NCI-H187 treated with DMSO at 0.1 percent for 48 hours (cell line): ENCODE results near the gene MTIF2.
"Not testable (repeated sequence)": the region's sequence is repeated elsewhere in the genome, so short reads cannot be mapped to it uniquely, and the experiment has no call there.

ENCODE experiments used
- DNase-seq: peaks from one replicate; lab custom pipeline; 2025; lab: John Stamatoyannopoulos, UW

Gene MTIF2

GRCh38 chr2:55241582-55241981 lies 27.4 kb downstream of the MTIF2 start:
- not testable (repeated sequence) for DNase-seq

- DNase-seq = no peak
Measured at GRCh38 chr2:55239656-55240222, 29.3 kb downstream of the MTIF2 start.

GRCh38 chr2:55236992-55237543 lies 32.0 kb downstream of the MTIF2 start:
- DNase-seq = no peak

DNA sequence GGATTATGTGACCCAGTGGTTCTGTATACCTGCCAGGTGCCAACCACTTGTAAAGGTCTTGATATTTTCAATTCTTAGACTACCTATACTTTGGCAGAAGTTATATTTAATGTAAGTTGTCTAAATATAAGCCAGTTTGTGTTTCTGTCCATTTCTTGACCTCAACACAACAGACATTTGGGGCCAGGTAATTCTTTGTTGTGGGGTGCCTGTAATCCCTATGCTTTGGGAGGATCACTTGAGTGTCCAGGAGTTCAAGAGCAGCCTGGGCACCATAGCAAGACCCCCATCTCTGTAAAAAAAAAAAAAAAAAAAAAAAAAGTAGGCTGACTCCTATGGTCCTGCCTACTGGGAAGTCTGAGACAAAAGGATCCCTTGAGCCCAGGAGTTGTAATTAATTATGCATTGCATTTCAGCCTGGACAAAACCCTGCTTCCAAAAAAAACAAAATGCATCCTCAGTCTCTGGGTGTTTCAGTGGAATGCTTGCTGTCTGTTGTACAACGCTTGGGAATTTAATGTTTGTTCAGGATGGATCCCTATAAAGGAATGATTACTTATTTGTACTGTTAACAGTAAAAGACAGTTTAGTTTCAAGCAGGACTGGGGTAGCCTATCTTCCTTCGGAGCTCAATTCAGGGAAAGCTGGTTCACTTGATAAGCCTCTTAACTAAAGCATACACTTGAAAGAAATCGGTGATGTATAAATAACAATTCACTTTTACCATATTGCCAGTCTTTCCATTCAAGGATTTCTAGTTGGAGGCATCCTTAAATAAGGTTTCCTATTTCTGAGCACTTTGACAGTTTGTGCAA lies 33.1 kb downstream of the MTIF2 start:
- DNase-seq = no peak

- DNase-seq = no peak
Measured at GRCh38 chr2:55233658-55233940, 35.4 kb downstream of the MTIF2 start.

DNA sequence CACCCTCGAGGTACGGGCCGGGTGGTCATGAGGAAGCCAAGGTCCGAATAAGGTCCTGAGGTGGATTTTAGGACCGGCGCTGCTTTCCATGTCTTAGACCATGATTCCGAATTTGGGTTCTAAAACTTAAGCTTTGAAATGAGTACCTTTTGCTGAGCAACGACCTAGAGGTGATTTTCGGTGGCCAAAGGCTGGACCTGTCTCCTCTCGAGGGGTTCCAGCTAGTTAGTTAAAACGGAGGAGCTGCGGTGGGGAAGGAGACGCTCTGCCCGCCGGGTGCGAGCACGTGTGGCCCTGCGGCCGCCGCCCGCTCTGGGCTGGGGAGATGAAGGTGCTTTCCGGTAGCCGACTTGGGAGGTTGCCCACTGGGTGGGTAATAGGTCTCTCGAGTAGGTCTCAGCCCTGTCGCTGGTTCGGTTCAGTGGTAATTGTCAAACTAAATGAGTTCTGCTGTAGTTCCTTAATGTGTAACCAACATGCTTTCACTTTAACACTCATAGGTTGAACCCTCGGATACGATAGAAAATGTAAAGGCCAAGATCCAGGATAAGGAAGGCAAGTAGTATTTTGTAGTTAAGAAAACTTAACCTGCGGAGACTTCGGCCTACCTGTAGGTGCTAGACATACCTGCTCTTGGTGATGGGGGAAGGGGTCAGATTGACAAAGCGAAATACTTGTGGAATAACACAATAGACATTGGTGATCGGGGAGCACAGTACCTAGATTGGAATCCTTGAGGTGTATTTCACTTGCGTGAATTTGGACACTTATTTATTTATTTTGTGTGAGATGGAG lies 36.0 kb downstream of the MTIF2 start:
- no peak for DNase-seq

- peak; percentile 99 for DNase-seq
Measured at GRCh38 chr2:55232084-55232862, 36.8 kb downstream of the MTIF2 start, which contains the start of the genes CLHC1 and RPS27A. Gene CLHC1, minus strand, starts transcription at chr2:55232293. Its CDS starts 9,882 bp downstream, at chr2:55222411. Gene RPS27A, plus strand, starts transcription at chr2:55232688. Its CDS starts 137 bp downstream, at chr2:55232825.

DNA sequence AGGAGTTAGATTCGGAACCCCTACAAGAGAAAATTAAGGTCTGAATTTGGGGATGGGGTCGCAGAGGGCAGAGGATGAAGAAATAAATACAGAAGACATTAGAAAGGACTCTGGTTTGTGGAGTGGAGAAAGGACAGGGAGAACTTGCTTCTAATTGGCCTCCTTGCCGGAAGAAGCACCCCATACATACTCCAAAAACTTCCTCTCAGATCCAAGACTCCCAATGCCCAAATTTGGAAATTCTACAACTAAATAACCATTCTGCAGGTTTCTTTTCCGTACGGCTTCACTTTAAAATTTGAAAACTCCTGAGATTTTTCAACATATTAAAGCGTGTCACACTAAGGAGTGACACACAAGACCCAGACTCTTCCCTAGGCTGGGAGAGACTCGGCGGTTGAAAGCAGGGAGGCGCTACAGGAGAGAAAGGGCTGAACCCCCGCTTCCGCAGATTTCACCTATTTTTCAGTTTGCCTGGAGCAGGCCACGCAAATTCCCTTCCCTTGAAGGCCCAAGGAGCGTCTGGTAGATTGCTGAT lies 37.4 kb downstream of the MTIF2 start:
- DNase-seq = no peak

DNA sequence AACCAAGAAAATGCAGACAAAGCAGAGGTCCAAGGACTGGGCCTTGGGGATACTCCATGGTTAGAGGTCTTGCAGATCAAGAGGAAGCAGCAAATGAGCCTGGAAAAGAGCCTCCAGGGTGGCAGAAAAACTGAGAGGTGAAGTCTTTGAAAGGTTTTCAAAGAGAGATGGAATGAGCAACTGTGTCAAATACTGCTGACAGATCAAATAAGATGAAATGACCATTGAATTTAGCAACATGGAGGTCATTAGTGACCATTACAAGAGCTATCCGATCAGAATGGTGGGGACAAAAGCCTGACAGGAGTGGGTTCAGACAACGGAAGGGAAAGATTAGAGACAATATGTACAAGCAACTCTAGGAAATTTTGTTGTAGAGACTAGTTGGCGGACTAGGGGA lies 38.5 kb downstream of the MTIF2 start:
- no peak for DNase-seq

DNA sequence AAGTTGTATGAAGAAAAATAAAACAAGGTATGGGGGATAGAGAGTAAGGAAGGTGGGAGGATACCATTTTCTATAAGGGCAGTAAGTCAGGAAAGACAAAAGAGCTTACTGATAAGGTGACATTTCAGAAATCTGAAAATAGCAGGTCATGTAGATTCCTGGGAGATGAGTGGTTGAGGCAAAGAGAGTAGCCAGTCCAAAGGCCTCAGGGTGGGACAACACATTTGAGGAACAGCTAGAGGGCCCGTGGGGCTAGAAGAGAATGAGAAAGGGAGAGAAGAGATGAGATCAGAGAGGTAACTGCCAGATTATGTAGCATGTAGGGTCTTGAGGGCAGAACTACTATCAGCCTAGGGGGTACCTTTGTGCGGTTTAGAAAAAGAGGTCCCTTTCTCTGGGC lies 39.8 kb downstream of the MTIF2 start:
- no peak for DNase-seq

DNA sequence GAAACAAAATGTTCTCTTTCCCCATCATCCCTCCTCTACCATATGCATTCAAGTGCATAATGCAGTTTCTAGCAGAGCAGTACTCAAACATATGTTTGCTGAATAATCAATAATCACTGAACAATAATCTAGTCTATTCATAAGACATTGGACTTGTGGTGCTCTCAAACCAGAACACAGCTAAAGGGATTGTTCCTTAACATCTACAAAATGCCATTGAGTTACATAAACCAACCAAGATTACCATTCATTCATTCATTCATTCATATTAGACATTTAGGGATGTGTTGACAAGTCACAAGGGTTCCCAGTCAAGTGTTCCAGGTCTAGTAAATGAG lies 40.8 kb downstream of the MTIF2 start:
- no peak for DNase-seq

- not testable (repeated sequence) for DNase-seq
Measured at GRCh38 chr2:55227437-55228225, 41.4 kb downstream of the MTIF2 start.

GRCh38 chr2:55225481-55226020 lies 43.5 kb downstream of the MTIF2 start:
- no peak for DNase-seq

DNA sequence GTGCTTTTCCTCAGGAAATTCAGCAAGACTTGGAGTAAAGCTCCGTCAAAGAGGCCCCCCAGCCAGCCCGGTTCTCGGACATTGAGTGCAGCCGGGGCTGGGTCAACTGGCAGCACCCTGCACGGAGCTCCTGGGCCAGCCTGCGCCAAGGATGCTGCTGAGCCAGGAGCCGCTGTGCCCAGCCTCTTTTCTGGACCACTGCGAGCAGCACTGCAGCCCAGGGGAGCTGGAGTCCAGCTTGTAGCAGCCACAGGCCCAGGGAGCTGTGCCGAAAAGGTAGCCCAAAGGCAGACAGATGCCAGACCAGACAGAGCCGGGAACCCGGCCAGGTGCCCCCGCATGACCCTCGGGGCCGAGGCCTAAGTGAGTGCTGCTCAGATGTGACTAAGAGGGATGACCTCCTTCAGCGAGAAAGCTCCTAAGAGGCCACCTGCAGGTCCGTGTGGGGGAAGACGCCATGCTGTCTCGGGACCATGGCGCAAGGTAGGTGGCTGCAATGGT lies 44.2 kb downstream of the MTIF2 start:
- no peak for DNase-seq

GRCh38 chr2:55223958-55224760 lies 44.9 kb downstream of the MTIF2 start:
- no peak for DNase-seq

DNA sequence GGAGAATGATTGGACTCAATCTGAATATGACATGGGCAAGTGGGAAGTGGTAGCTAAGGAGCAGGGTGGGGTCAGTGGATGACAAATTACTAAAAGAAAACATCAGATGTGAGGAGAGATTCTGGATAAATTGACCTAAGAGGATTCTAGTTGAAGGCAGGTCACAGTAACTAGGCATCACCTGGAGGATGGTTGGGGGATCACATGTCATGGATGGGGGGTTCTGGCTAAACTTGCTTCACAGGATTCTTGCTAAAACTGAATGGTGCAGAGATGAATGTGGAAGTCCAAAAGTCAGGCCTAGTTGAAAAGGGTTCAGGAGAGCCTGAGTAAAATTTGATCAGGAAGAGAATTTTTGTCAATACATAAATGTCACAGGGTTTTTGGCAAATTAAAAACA lies 55.2 kb downstream of the MTIF2 start:
- DNase-seq = no peak

GRCh38 chr2:55204950-55205349 lies 64.1 kb downstream of the MTIF2 start:
- DNase-seq = no peak

DNA sequence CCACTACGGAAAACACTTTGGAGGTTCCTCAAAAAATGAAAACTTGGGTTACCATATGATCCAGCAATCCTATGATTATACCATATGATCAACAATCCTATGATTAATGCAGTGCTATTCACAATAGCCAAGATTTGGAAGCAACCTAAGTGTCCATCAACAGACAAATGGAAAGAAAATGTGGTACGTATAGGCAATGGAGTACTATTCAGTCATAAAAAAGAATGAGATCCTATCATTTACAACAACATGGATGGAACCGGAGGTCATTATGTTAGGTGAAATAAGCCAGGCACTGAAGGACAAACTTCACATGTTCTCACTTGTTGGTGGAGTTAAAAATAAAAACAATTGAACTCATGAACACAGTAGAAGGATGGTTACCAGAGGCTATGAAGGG lies 64.5 kb downstream of the MTIF2 start:
- no peak for DNase-seq

DNA sequence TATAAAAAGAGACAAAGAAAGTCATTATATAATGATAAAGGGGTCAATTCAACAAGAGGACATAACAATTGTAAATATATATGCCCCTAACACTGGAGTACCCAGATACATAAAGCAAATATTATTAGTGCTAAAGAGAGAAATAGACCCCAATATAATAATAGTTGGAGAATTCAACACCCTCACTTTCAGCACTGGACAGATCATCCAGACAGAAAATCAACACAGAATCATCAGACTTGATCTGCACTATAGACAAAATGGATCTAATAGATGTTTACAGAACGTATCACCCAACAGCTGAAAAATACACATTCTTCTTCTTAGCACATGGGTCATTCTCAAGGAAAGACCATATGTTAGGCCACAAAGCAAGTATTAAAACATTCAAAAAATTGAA lies 68.6 kb downstream of the MTIF2 start:
- no peak for DNase-seq

DNA sequence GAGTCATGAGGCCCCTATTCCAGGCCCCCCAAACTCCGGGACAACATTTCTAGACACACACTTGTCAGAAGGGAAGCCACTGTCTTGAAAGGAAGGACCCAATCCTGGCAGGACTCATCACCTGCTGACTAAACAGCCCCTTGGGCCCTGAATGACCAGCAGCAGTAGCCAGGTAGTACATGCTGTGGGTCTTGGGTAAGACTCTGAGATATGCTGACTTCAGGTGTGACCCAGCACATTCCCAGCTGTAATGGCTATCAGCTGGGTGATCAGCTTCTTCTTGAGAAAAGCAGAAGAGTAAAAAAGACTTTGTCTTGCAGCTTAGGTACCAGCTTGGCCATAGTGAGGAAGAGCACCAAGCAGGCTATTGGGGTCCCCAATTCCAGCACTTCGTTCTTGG lies 72.5 kb downstream of the MTIF2 start:
- DNase-seq = no peak
